DOHH2 (cell line): Measurements from ENCODE around the gene YIPF2.

Source experiments
- CTCF ChIP-seq: fragments of 200-600 bp; sonication (generic); IDR thresholded peaks from one replicate; pipeline ENCODE4 v1.5.1; 2014; ENCODE audit warnings: antibody characterized with exemption, mild to moderate bottlenecking, low read depth, low read length; ENCODE audit not compliant: poor library complexity, severe bottlenecking
- EZH2phosphoT487 ChIP-seq: fragments of 200-600 bp; sonication (generic); IDR thresholded peaks from 2 replicates; pipeline ENCODE4 v1.6.1; 2017; ENCODE audit warnings: borderline replicate concordance, mild to moderate bottlenecking, antibody characterized with exemption, low read length, moderate library complexity, mixed read lengths

- TF ChIP-seq CTCF = no peak
- no peak for TF ChIP-seq EZH2phosphoT487
Measured at GRCh38 chr19:10946958-10947657, 18.7 kb upstream of the YIPF2 start.
